WTC11 (cell line): ENCODE measurements around the gene FADD.

ENCODE experiments used
- ESRRA ChIP-seq: sonication (generic); formaldehyde crosslinking; IDR thresholded peaks from 2 replicates; pipeline ENCODE4 v1.8.1; 2022; ENCODE audit warnings: mild to moderate bottlenecking, missing genetic modification reagents, borderline replicate concordance
- FOXP4 ChIP-seq: sonication (generic); formaldehyde crosslinking; IDR thresholded peaks from 2 replicates; pipeline ENCODE4 v1.8.0; 2022; ENCODE audit warnings: mild to moderate bottlenecking, missing genetic modification reagents
- GABPB1 ChIP-seq: sonication (generic); formaldehyde crosslinking; IDR thresholded peaks from 2 replicates; pipeline ENCODE4 v1.8.1; 2023; ENCODE audit warnings: mild to moderate bottlenecking, missing genetic modification reagents
- JUN ChIP-seq: sonication (generic); formaldehyde crosslinking; IDR thresholded peaks from 2 replicates; pipeline ENCODE4 v1.8.0; 2023; ENCODE audit warnings: mild to moderate bottlenecking, missing genetic modification reagents
- MYBL2 ChIP-seq: sonication (generic); formaldehyde crosslinking; IDR thresholded peaks from 2 replicates; pipeline ENCODE4 v1.8.1; 2023; ENCODE audit warnings: mild to moderate bottlenecking, moderate library complexity, missing genetic modification reagents
- SMAD4 ChIP-seq: sonication (generic); formaldehyde crosslinking; IDR thresholded peaks from 2 replicates; pipeline ENCODE4 v1.8.0; 2022; ENCODE audit warnings: mild to moderate bottlenecking, missing genetic modification reagents
- SP1 ChIP-seq: sonication (generic); formaldehyde crosslinking; conservative IDR thresholded peaks from 2 replicates; pipeline ENCODE4 v1.8.1; 2022; ENCODE audit warnings: missing genetic modification reagents
- STAT6 ChIP-seq: sonication (generic); formaldehyde crosslinking; conservative IDR thresholded peaks from 2 replicates; pipeline ENCODE4 v1.8.1; 2023; ENCODE audit warnings: mild to moderate bottlenecking, low read depth, missing genetic modification reagents, moderate library complexity
- TEAD1 ChIP-seq: sonication (generic); formaldehyde crosslinking; IDR thresholded peaks from 2 replicates; pipeline ENCODE4 v1.8.0; 2022; ENCODE audit warnings: mild to moderate bottlenecking, missing genetic modification reagents
- USF1 ChIP-seq: sonication (generic); formaldehyde crosslinking; IDR thresholded peaks from 2 replicates; pipeline ENCODE4 v1.8.0; 2022; ENCODE audit warnings: mild to moderate bottlenecking, missing genetic modification reagents
- ZNF121 ChIP-seq: sonication (generic); formaldehyde crosslinking; IDR thresholded peaks from 2 replicates; pipeline ENCODE4 v1.8.0; 2023; ENCODE audit warnings: missing genetic modification reagents
- ZNF232 ChIP-seq: sonication (generic); formaldehyde crosslinking; IDR thresholded peaks from 2 replicates; pipeline ENCODE4 v1.8.0; 2022; ENCODE audit warnings: mild to moderate bottlenecking, missing genetic modification reagents
- TF ChIP-seq, protein P1 (sequence below): fragments of 200-600 bp; IDR thresholded peaks from 2 replicates; pipeline ENCODE4 v1.8.0; 2022; ENCODE audit warnings: antibody characterized with exemption

DNA sequence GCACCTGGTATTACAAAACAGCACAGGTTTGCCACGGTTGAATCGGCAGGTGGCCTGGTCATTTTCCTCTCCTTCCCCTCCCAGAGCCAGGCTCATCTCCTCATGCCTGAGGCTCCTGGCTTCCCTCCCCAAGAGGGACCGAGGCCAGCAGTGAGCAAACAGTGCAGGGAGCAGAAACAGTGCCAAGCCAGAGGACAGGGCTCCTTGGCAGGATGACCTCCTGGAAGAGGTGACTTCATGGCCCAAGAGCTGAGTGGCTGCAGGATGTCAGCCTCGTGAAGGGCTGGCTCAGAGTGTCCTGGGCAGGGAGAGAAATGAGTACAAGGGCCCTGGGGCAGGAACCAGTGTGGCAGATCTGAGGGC is 44.6 kb downstream of the FADD start:
- no peak for TF ChIP-seq JUN (CRISPR knock-in tag)
- TF ChIP-seq, protein P1, sequence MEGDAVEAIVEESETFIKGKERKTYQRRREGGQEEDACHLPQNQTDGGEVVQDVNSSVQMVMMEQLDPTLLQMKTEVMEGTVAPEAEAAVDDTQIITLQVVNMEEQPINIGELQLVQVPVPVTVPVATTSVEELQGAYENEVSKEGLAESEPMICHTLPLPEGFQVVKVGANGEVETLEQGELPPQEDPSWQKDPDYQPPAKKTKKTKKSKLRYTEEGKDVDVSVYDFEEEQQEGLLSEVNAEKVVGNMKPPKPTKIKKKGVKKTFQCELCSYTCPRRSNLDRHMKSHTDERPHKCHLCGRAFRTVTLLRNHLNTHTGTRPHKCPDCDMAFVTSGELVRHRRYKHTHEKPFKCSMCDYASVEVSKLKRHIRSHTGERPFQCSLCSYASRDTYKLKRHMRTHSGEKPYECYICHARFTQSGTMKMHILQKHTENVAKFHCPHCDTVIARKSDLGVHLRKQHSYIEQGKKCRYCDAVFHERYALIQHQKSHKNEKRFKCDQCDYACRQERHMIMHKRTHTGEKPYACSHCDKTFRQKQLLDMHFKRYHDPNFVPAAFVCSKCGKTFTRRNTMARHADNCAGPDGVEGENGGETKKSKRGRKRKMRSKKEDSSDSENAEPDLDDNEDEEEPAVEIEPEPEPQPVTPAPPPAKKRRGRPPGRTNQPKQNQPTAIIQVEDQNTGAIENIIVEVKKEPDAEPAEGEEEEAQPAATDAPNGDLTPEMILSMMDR: no peak
- TF ChIP-seq USF1 (CRISPR knock-in tag): no peak
- no peak for TF ChIP-seq SP1 (CRISPR knock-in tag)
- TF ChIP-seq GABPB1 (CRISPR knock-in tag): no peak
- TF ChIP-seq ZNF121 (CRISPR knock-in tag): no peak
- no peak for TF ChIP-seq SMAD4
- no peak for TF ChIP-seq MYBL2 (CRISPR knock-in tag)
- TF ChIP-seq TEAD1: no peak
- no peak for TF ChIP-seq ZNF232 (CRISPR knock-in tag)
- TF ChIP-seq FOXP4 (CRISPR knock-in tag): no peak
- no peak for TF ChIP-seq STAT6 (CRISPR knock-in tag)
- no peak for TF ChIP-seq ESRRA
